Ectodermal cell (in vitro differentiated cells): ENCODE measurements around the gene PIP5K1C.

ENCODE experiments used
- H3K27ac ChIP-seq: 2 replicates; pipeline ENCODE4 v1.7.0; 2013; ENCODE audit warnings: mild to moderate bottlenecking, low read depth, low read length; ENCODE audit not compliant: insufficient read depth, poor library complexity, severe bottlenecking
- H3K27me3 ChIP-seq: 2 replicates; pipeline ENCODE4 v1.7.0; 2013; ENCODE audit warnings: mild to moderate bottlenecking, low read length; ENCODE audit not compliant: insufficient read depth, control insufficient read depth, poor library complexity, severe bottlenecking
- H3K36me3 ChIP-seq: one replicate; pipeline ENCODE4 v1.7.0; 2013; ENCODE audit warnings: low read length; ENCODE audit not compliant: control insufficient read depth, insufficient read depth
- H3K4me1 ChIP-seq: one replicate; pipeline ENCODE4 v1.7.0; 2013; ENCODE audit warnings: low read length; ENCODE audit not compliant: control insufficient read depth, insufficient read depth
- H3K4me3 ChIP-seq: 2 replicates; pipeline ENCODE4 v1.7.0; 2013; ENCODE audit warnings: low read depth, low read length, control low read depth; ENCODE audit not compliant: insufficient read depth
- H3K9me3 ChIP-seq: 2 replicates; pipeline ENCODE4 v1.7.0; 2013; ENCODE audit warnings: mild to moderate bottlenecking, low read length, moderate library complexity; ENCODE audit not compliant: control insufficient read depth
- WGBS, 2 experiments: methylation state at CpG; one replicate each; pipeline ENCODE4 v1.1.7; 2013; ENCODE audit warnings: missing lambda C conversion rate in 2 of 2; 5-methylcytosine and 5-hydroxymethylcytosine counted together

The PIP5K1C gene

GRCh38 chr19:3721131-3721886 lies 21.0 kb upstream of the PIP5K1C start:
- H3K4me3 ChIP-seq, result peak overlapping the region; percentile 48
- no peak overlapping the region for H3K27ac ChIP-seq
- 24 to 26% methylated on average over 46 of the region's 46 CpGs for WGBS, 2 experiments

GRCh38 chr19:3720349-3720917 lies 20.2 kb upstream of the PIP5K1C start:
- no peaks in the 10 kb centered on the region for H3K36me3 ChIP-seq
- WGBS, 2 experiments, result 33 to 43% methylated on average over 9 of the region's 9 CpGs
- H3K27me3 ChIP-seq, result peaks cover 15% of the 10 kb centered on the region
- peaks cover 6% of the 10 kb centered on the region for H3K4me1 ChIP-seq
- H3K4me3 ChIP-seq, result no peak overlapping the region
- H3K9me3 ChIP-seq, result no peaks in the 10 kb centered on the region
- no peak overlapping the region for H3K27ac ChIP-seq

More at GRCh38 chr19:3721131-3721886, 21.0 kb upstream of the PIP5K1C start:
- peaks cover 6% of the 10 kb centered on the region for H3K4me1 ChIP-seq
- peaks cover 15% of the 10 kb centered on the region for H3K27me3 ChIP-seq
- no peaks in the 10 kb centered on the region for H3K9me3 ChIP-seq
- no peaks in the 10 kb centered on the region for H3K36me3 ChIP-seq

- Histone ChIP-seq H3K9me3 (no peaks in the 10 kb centered on the region), H3K4me1 (peaks cover 6% of the 10 kb centered on the region), H3K36me3 (no peaks in the 10 kb centered on the region), H3K27me3 (peaks cover 15% of the 10 kb centered on the region), H3K4me3 (no peak overlapping the region), H3K27ac (no peak overlapping the region)
- 89 to 92% methylated on average over 4 of the region's 4 CpGs for WGBS, 2 experiments
Observed at GRCh38 chr19:3719868-3720267, 19.6 kb upstream of the PIP5K1C start.

GRCh38 chr19:3716147-3716668 lies 15.9 kb upstream of the PIP5K1C start:
- Histone ChIP-seq H3K4me3 (no peak overlapping the region), H3K4me1 (no peaks in the 10 kb centered on the region), H3K36me3 (no peaks in the 10 kb centered on the region), H3K27me3 (no peaks in the 10 kb centered on the region), H3K27ac (no peak overlapping the region), H3K9me3 (no peaks in the 10 kb centered on the region)
- WGBS, 2 experiments, result 88 to 94% methylated on average over 16 of the region's 16 CpGs

- WGBS, 2 experiments, result 77 to 78% methylated on average over 23 of the region's 23 CpGs
- Histone ChIP-seq H3K9me3 (no peaks in the 10 kb centered on the region), H3K36me3 (no peaks in the 10 kb centered on the region), H3K4me3 (no peak overlapping the region), H3K27ac (no peak overlapping the region), H3K4me1 (peaks cover 7% of the 10 kb centered on the region), H3K27me3 (peaks cover 6% of the 10 kb centered on the region)
Observed at GRCh38 chr19:3712663-3713611, 12.7 kb upstream of the PIP5K1C start.

- H3K36me3 ChIP-seq, result no peaks in the 10 kb centered on the region
- H3K9me3 ChIP-seq, result no peaks in the 10 kb centered on the region
- H3K4me3 ChIP-seq, result no peak overlapping the region
- no peak overlapping the region for H3K27ac ChIP-seq
- peaks cover 6% of the 10 kb centered on the region for H3K27me3 ChIP-seq
- H3K4me1 ChIP-seq, result peaks cover 7% of the 10 kb centered on the region
- WGBS, 2 experiments, result 66 to 68% methylated on average over 20 of the region's 20 CpGs
Observed at GRCh38 chr19:3710265-3710812, 10.1 kb upstream of the PIP5K1C start.

GRCh38 chr19:3708207-3708931 lies 8.1 kb upstream of the PIP5K1C start, which contains the start of gene TJP3:
TJP3 (plus strand) TSS chr19:3708384; CDS start chr19:3728433, 20,049 bp downstream.
- Histone ChIP-seq H3K36me3 (no peaks in the 10 kb centered on the region), H3K27me3 (peaks cover 6% of the 10 kb centered on the region), H3K4me3 (no peak within 1 kb of the TSS), H3K27ac (no peak within 1 kb of the TSS), H3K4me1 (peaks cover 7% of the 10 kb centered on the region), H3K9me3 (no peaks in the 10 kb centered on the region)
- 59 to 60% methylated on average over 24 of the region's 24 CpGs for WGBS, 2 experiments

GRCh38 chr19:3707868-3708206 lies 7.6 kb upstream of the PIP5K1C start:
- Histone ChIP-seq H3K27me3 (peaks cover 6% of the 10 kb centered on the region), H3K9me3 (no peaks in the 10 kb centered on the region), H3K36me3 (no peaks in the 10 kb centered on the region), H3K4me3 (no peak overlapping the region), H3K27ac (no peak overlapping the region), H3K4me1 (peaks cover 7% of the 10 kb centered on the region)
- 86% methylated on average over 12 of the region's 12 CpGs for WGBS, 2 experiments

GRCh38 chr19:3701200-3701599 lies 932 bp upstream of the PIP5K1C start:
- 45 to 46% methylated on average over 1 of the region's 1 CpG for WGBS, 2 experiments
- H3K27me3 ChIP-seq, result no peaks in the 10 kb centered on the region
- H3K27ac ChIP-seq, result no peak overlapping the region
- H3K4me1 ChIP-seq, result no peaks in the 10 kb centered on the region
- no peaks in the 10 kb centered on the region for H3K9me3 ChIP-seq
- no peak overlapping the region for H3K4me3 ChIP-seq
- no peaks in the 10 kb centered on the region for H3K36me3 ChIP-seq
